Sigmoid colon (tissue), 7 donors: ENCODE results near the gene TPCN2. TPM values are rescaled to one million over a fixed set of nuclear protein-coding genes. Genes with fewer than 3 reads are reported as not detected.

Source experiments
- DNase-seq: peaks from one replicate; pipeline ENCODE4 v3.0.0-alpha.2; 2019
- H3K27ac ChIP-seq, 4 donors: fragments of 200-600 bp; sonication (generic); one replicate each; pipeline ENCODE4 v1.5.1; 2016 to 2019; ENCODE audit warnings: mild to moderate bottlenecking in 1 of 4
- H3K27me3 ChIP-seq, 3 donors: fragments of 200-600 bp; sonication (generic); one replicate each; pipeline ENCODE4 v1.5.1; 2019; ENCODE audit warnings: mild to moderate bottlenecking in 1 of 3
- H3K36me3 ChIP-seq, 4 donors: fragments of 200-600 bp; sonication (generic); one replicate each; pipeline ENCODE4 v1.5.1; 2016 to 2019
- H3K4me1 ChIP-seq, 4 donors: fragments of 200-600 bp; sonication (generic); one replicate each; pipeline ENCODE4 v1.5.1; 2017 to 2019
- H3K4me3 ChIP-seq, 4 donors: fragments of 200-600 bp; sonication (generic); one replicate each; pipeline ENCODE4 v1.5.1; 2017 to 2019; ENCODE audit warnings: mild to moderate bottlenecking in 2 of 4, moderate library complexity in 1 of 4
- H3K9me3 ChIP-seq, 4 donors: fragments of 200-600 bp in 3 of 4; sonication (generic) in 3 of 4; one replicate each; pipeline versions ENCODE4 v1.5.1 to v1.6.1; 2013 to 2019
- CTCF ChIP-seq, 4 experiments: fragments of 450-650 bp in 3 of 4; fragments of 200-600 bp in 1 of 4; IDR thresholded peaks; one replicate each; pipeline ENCODE4 v1.5.1; 2016 to 2019; ENCODE audit warnings: antibody characterized with exemption in 4 of 4, mild to moderate bottlenecking in 3 of 4, moderate library complexity in 2 of 4
- EP300 ChIP-seq, 4 donors: sonication (generic); formaldehyde crosslinking; IDR thresholded peaks; one replicate each; pipeline ENCODE4 v1.6.1; 2017; ENCODE audit warnings: antibody characterized with exemption in 4 of 4
- POLR2A ChIP-seq, 2 donors: fragments of 450-650 bp; IDR thresholded peaks; one replicate each; pipeline ENCODE4 v1.6.1; 2016; ENCODE audit warnings: antibody characterized with exemption in 2 of 2, mild to moderate bottlenecking in 2 of 2, moderate library complexity in 2 of 2
- POLR2AphosphoS5 ChIP-seq, 4 donors: sonication (generic); formaldehyde crosslinking; IDR thresholded peaks; one replicate each; pipeline ENCODE4 v1.6.1; 2017; ENCODE audit warnings: antibody characterized with exemption in 4 of 4
- WGBS, 2 donors: extraction: QIAGEN DNeasy Blood & Tissue Kit; methylation state at CpG; one replicate each; pipeline ENCODE4 v1.1.7; 2013; 5-methylcytosine and 5-hydroxymethylcytosine counted together
- intact Hi-C: fragments of 100-400 bp; cut with DNase I; formaldehyde crosslinking; loops from one replicate; pipeline ENCODE4 v1.15.1; 2023
- polyA plus RNA-seq, 3 donors: library from polyadenylated mRNA; stranded (reverse); fragments of 200-250 nt; gene quantifications; one replicate each; pipeline ENCODE4 v1.2.3, GENCODE V29; 2013
- total RNA-seq, 4 donors: library from RNA; depleted of rRNA; stranded (reverse); fragments of >200 nt; gene quantifications; one replicate each; pipeline ENCODE4 v1.1.0, GENCODE V29; 2016
- donor health status: healthy with polysubstance abuse.
- donor health status: Bipolar disorder and iron deficiency.
- donor health status: healthy.

TPCN2 gene
- total and polyA plus RNA-seq, 7 donors: 1.6 to 43.5 (median 17.5) TPM

DNA sequence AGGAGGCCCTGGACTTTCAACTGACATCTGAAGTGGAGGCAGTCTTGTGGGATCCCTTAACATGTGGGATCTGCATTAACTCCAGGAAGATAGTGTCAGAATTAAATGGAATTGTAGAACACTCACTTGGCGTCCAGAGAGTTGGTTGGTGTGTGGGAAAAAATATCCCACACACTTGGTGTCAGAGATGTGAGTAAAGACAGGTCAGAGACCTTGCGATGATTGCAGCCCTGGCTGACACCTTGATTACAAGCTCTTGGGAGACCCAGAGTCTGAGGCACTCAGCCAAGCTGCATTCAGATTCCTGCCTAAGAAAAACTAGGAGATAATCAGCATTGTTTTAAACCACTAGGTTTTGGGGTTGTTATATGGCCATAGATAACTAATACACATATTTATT, 7.2 kb upstream of the TPCN2 start:
- intact Hi-C loops: no loop called here
- Histone ChIP-seq H3K27me3 (no peaks in the 10 kb centered on the region), H3K4me3 (no peak overlapping the region), H3K4me1 (peaks cover 0 to 20% (median 11%) of the 10 kb centered on the region in 4 donors), H3K9me3 (no peaks in the 10 kb centered on the region), H3K27ac (peak overlapping the region in 1 of 4 donors; percentile 27), H3K36me3 (no peaks in the 10 kb centered on the region)
- TF ChIP-seq POLR2A (IDR thresholded peaks at IDR 0.05) (no peak), CTCF (IDR thresholded peaks at IDR 0.05) (no peak), POLR2AphosphoS5 (IDR thresholded peaks at IDR 0.05) (no peak), EP300 (IDR thresholded peaks at IDR 0.05) (no peak)
- DNase-seq: no peak
- WGBS, 2 donors: 73 to 83% methylated on average over 2 of the region's 2 CpGs

DNA sequence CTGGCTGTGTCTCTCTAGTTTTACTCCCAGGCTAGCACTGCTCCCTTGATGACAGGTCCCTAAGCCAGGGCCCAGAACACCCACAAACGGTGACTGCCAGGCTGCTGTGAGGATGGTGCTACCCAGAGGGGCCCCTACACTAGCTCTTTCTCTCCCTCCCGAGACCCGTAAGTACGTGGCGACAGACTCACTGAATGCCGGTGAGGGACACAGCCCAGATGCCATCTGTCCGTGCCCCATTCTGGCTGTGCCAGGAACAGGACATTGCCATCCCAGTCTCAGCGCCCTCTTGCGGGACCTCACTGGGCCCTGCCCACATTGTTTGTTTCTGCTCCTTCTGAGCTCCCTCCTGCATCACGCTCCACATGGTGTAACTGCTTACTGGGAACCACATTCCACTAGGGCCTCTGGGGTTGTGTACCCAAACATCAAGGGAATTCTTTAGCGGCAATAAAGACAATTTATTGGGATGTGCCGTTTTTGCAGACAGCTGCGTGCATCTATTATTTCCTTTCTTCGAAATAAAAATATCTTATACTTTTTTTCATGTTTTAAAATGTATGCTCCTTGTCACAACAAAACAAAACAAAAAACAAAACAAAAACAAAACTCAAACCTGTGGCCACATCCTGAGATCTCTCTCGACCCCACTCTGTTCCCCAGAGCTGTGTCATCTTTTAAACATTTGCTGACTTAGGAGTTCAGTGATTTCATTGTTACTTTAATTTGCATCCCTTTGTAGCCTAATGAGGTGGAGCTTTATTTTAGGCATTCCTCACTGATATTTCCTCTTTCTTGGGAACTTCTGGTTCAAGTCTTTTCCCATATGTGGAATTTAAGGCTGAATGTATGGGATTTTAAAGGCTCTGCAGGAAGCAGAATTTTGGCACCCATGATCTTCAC, 4.4 kb upstream of the TPCN2 start:
- peak; percentile 92 for DNase-seq

GRCh38 chr11:69048031-69048693, 570 bp upstream of the TPCN2 start:
- no peak for DNase-seq
- WGBS, 2 donors: 24 to 38% methylated on average over 11 of the region's 11 CpGs
- intact Hi-C loops: loop anchor here (1.0 to 5.0 kb wide), 3 partner anchors 34 to 146 kb away; partner anchors contain the start of genes IGHMBP2 and MRPL21
- no peaks in the 10 kb centered on the region for H3K36me3 ChIP-seq
- peaks cover 0 to 63% (median 56%) of the 10 kb centered on the region in 4 donors for H3K4me1 ChIP-seq
- no peaks in the 10 kb centered on the region for H3K27me3 ChIP-seq
- H3K9me3 ChIP-seq: no peaks in the 10 kb centered on the region
- TF ChIP-seq POLR2A (IDR thresholded peaks at IDR 0.05): no peak
- no peak for TF ChIP-seq POLR2AphosphoS5 (IDR thresholded peaks at IDR 0.05)
- H3K4me3 ChIP-seq: peak overlapping the region; percentile 70 to 99 (median 92)
- peak overlapping the region; percentile 94 to 99 (median 98) for H3K27ac ChIP-seq

More for the DNA sequence above, 4.4 kb upstream of the TPCN2 start:
- H3K27me3 ChIP-seq: no peaks in the 10 kb centered on the region
- H3K9me3 ChIP-seq: no peaks in the 10 kb centered on the region
- TF ChIP-seq POLR2A (IDR thresholded peaks at IDR 0.05) (no peak), POLR2AphosphoS5 (IDR thresholded peaks at IDR 0.05) (peak; percentile 60 to 67 (median 64)), CTCF (IDR thresholded peaks at IDR 0.05) (peak in 3 of 4 experiments; percentile 48 to 64 (median 62)), EP300 (IDR thresholded peaks at IDR 0.05) (peak in 1 of 4 donors; percentile 13)
- 8 to 28% methylated on average over 15 of the region's 15 CpGs for WGBS, 2 donors
- no peak overlapping the region for H3K4me3 ChIP-seq
- no peaks in the 10 kb centered on the region for H3K36me3 ChIP-seq
- intact Hi-C loops: loop anchor here (5.0 kb wide), 2 partner anchors 97 to 142 kb away; partner anchors contain the start of genes IGHMBP2 and MRPL21
- peak overlapping the region; percentile 39 to 87 (median 77) for H3K27ac ChIP-seq
- H3K4me1 ChIP-seq: peaks cover 0 to 29% (median 18%) of the 10 kb centered on the region in 4 donors

- TF ChIP-seq CTCF (IDR thresholded peaks at IDR 0.05): no peak
- no peak for TF ChIP-seq EP300 (IDR thresholded peaks at IDR 0.05)
- TF ChIP-seq POLR2AphosphoS5 (IDR thresholded peaks at IDR 0.05): no peak
- no peak for TF ChIP-seq POLR2A (IDR thresholded peaks at IDR 0.05)
- WGBS, 2 donors: 6 to 15% methylated on average over 15 of the region's 15 CpGs
- peak overlapping the region; percentile 70 to 99 (median 92) for H3K4me3 ChIP-seq
- H3K4me1 ChIP-seq: peaks cover 0 to 62% (median 57%) of the 10 kb centered on the region in 4 donors
- intact Hi-C loops: loop anchor here (5.0 kb wide), 2 partner anchors 102 to 147 kb away; partner anchors contain the start of genes IGHMBP2 and MRPL21
- peaks cover 0 to 7% (median 6%) of the 10 kb centered on the region in 4 donors for H3K36me3 ChIP-seq
- H3K27ac ChIP-seq: peak overlapping the region; percentile 94 to 99 (median 98)
- H3K27me3 ChIP-seq: no peaks in the 10 kb centered on the region
- H3K9me3 ChIP-seq: no peaks in the 10 kb centered on the region
- no peak for DNase-seq
Measured at GRCh38 chr11:69049490-69049867, 747 bp downstream of the TPCN2 start.
